B cell (primary cell): ENCODE measurements around the gene ITGB8.

Experiments
- EZH2 ChIP-seq: IDR thresholded peaks from 2 replicates; pipeline ENCODE4 v1.6.1; 2012; ENCODE audit warnings: borderline replicate concordance, low read depth, mild to moderate bottlenecking, moderate library complexity, low read length; ENCODE audit not compliant: insufficient read depth, poor library complexity, severe bottlenecking
- TF ChIP-seq, protein P1 (sequence below): fragments of 200-600 bp; IDR thresholded peaks from one replicate; pipeline ENCODE4 v1.8.0; 2022; ENCODE audit warnings: antibody characterized with exemption, mild to moderate bottlenecking

DNA sequence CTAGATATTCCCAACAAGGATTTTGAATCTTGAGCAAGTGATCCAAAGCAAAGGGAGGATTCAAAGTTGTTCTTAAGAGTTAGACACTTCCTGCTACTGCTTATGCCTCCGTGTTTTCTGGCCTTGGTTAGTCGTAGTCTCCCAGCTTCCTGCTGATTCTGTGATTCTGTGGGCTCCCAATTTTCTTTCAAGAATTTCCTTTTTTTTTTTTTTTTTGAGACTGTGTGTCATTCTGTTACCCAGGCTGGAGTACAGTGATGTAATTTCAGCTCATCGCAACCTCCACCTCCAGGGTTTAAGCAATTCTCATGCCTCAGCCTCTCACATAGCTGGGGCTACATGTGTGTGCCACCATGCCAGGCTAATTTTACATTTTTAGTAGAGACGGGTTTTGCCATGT is 4.4 kb upstream of the ITGB8 start:
- TF ChIP-seq, protein P1, sequence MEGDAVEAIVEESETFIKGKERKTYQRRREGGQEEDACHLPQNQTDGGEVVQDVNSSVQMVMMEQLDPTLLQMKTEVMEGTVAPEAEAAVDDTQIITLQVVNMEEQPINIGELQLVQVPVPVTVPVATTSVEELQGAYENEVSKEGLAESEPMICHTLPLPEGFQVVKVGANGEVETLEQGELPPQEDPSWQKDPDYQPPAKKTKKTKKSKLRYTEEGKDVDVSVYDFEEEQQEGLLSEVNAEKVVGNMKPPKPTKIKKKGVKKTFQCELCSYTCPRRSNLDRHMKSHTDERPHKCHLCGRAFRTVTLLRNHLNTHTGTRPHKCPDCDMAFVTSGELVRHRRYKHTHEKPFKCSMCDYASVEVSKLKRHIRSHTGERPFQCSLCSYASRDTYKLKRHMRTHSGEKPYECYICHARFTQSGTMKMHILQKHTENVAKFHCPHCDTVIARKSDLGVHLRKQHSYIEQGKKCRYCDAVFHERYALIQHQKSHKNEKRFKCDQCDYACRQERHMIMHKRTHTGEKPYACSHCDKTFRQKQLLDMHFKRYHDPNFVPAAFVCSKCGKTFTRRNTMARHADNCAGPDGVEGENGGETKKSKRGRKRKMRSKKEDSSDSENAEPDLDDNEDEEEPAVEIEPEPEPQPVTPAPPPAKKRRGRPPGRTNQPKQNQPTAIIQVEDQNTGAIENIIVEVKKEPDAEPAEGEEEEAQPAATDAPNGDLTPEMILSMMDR: no peak
- TF ChIP-seq EZH2: no peak
